ES-I3 (cell line): ENCODE data around the gene PRG2.

Source experiments
- H3K36me3 ChIP-seq: 2 replicates; pipeline ENCODE4 v1.6.1; 2013; ENCODE audit warnings: mild to moderate bottlenecking, low read length, control low read depth, moderate library complexity; ENCODE audit not compliant: insufficient read depth
- H3K4me1 ChIP-seq: 2 replicates; pipeline ENCODE4 v1.6.1; 2013; ENCODE audit warnings: mild to moderate bottlenecking, control low read depth, low read length; ENCODE audit not compliant: insufficient read depth
- H3K9ac ChIP-seq: 2 replicates; pipeline ENCODE4 v1.6.1; 2013; ENCODE audit warnings: low read depth, mild to moderate bottlenecking, low read length, moderate library complexity
- H3K9me3 ChIP-seq: 2 replicates; pipeline ENCODE4 v1.6.1; 2013; ENCODE audit warnings: mild to moderate bottlenecking, low read length, moderate library complexity; ENCODE audit not compliant: control insufficient read depth, insufficient read depth

The PRG2 gene

DNA sequence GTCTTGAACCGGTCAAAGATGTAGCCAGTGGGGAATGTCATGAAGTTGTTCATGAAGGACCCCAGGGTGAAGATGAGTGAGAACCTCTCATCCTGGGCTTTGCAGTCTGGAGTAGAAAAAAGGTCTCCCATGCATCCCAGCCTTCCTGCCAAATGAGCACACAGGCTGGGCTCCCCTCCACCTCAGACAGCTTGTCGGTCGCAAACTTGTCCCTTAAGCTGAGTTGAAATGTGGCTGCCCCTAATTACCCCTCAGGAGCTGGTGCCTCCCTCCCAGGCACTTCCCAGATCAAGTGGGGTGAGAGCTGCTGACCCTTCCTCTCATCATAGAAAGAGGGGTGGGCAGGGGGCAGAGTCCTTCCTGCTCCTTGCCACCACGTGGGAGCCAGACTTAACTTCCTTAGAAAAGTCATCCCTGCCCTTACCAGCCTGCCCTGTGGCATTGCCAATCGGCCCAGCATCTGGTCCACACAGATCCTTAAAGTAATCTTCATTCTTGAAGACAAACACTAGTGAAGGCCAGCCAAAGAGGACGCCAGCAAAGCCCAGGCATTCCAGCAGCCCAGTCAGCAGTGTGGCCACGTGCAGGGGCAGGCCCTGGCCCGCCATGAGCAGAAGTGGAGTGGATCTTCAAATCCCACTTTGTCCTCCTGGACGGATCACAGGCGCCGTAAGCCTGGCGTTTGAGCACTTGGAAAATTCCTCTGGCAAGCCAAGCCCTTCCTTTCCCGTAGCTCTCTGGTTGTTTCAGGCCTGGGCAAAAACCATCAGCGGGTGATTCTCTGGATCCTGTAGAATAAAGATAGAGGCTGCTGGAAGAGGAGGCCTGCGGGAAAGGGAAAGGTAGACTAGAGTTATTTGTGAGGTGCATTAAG lies 35.4 kb upstream of the PRG2 start:
- Histone ChIP-seq H3K4me1 (peaks cover 26% of the 10 kb centered on the region), H3K36me3 (no peaks in the 10 kb centered on the region), H3K9me3 (no peaks in the 10 kb centered on the region), H3K9ac (peak overlapping the region; percentile 65; the same call in 1 of the 2 replicates)

GRCh38 chr11:57424792-57425564 lies 34.5 kb upstream of the PRG2 start:
- Histone ChIP-seq H3K4me1 (peaks cover 26% of the 10 kb centered on the region), H3K36me3 (no peaks in the 10 kb centered on the region), H3K9me3 (no peaks in the 10 kb centered on the region), H3K9ac (no peak overlapping the region)

DNA sequence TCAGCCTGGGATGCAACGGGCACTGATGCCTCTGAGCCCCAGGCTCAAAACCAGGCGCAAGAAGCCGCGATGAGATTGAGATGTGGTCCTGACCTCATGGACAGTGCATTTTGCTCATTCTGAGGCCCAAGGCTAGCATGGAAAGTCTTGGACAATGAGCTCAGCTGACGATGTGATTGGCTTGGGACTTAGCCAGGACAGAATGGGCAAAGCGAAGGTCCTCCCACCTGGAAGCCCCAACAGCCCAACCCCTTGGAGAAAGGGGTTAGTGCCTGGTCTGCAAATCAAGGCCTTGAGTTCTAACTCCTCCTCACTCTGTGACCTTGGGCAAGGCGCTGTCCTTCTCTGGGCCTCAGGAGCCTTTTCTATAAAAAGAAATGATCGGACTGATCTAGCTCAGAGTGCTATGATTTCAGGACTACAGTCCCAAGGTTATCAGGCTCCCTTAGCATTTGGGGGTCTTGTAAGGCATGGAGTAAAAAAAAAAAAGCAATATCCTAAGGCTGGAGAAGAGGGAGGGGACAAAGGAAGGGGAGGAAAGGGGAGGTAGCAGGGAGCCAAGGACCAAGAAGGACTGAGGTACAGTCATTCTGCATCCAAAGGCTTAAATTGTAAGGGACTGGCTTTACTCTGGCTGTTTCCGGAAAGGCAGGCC lies 33.8 kb upstream of the PRG2 start:
- H3K36me3 ChIP-seq: no peaks in the 10 kb centered on the region; the same call in 1 of the 2 replicates
- H3K9ac ChIP-seq: no peak overlapping the region
- H3K9me3 ChIP-seq: no peaks in the 10 kb centered on the region
- peaks cover 26% of the 10 kb centered on the region for H3K4me1 ChIP-seq

DNA sequence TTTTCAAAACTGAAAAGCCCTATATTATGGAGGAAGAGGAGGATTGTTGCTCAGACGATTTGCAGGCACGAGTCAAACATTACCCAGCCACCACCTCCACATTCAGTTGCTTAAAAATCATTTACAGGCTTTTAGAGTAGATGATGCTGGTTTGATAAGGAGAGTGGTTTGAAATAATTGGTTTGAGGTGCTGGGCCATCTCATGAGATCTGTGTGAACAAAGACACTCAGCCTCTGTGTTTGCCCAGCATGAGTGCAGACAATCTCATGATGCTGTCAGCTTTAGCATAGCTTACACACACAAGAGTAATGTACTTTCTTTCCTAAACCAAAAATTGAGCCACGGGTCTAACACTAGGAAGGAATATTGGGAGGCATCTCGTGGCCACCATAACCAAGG lies 32.2 kb upstream of the PRG2 start:
- Histone ChIP-seq H3K9ac (no peak overlapping the region), H3K9me3 (no peaks in the 10 kb centered on the region), H3K36me3 (no peaks in the 10 kb centered on the region; the same call in 1 of the 2 replicates), H3K4me1 (peaks cover 26% of the 10 kb centered on the region)

- H3K9ac ChIP-seq: no peak overlapping the region
- H3K9me3 ChIP-seq: no peaks in the 10 kb centered on the region
- no peaks in the 10 kb centered on the region; the same call in 1 of the 2 replicates for H3K36me3 ChIP-seq
- H3K4me1 ChIP-seq: peaks cover 23% of the 10 kb centered on the region
Observed at GRCh38 chr11:57421805-57422204, 31.4 kb upstream of the PRG2 start.

DNA sequence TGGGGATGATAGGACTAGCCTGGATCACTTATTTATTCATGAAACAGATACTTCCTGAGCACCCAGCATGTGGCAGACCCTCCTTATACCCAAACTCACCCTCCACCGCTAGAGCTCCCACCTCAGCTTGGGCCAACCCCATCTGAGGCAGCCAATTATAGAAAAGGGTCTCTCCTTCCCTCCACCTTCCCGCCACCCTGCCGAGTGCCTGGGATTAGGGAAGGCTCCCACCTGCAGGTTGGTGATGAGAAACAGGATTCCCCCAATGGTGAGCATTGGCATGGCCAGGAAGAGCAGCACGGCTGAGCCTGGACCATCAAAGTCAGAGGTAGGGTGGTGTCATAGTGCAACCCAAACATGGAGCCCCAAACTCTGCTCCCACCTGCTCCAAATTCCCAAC lies 30.6 kb upstream of the PRG2 start:
- Histone ChIP-seq H3K36me3 (no peaks in the 10 kb centered on the region; the same call in 1 of the 2 replicates), H3K9ac (no peak overlapping the region), H3K9me3 (no peaks in the 10 kb centered on the region), H3K4me1 (peaks cover 18% of the 10 kb centered on the region)

DNA sequence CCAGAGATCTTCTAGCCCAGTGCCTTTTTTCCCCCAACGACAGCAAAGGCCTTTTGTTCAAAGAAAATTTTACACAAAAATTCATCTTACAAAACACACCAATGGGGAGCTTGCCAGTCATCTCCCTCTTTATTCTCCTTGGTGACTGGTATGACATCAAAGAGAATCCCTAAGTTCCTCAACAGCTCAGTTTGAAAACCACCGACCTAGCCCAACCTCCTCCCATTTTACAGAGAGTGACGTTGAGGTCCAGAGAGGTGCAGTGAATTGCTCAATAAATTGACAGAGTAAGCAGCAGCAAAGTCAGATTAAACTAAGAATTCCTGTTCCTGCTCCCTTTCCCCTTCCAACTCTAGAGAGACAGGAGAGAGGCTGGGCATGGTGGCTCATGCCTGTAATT lies 28.7 kb upstream of the PRG2 start:
- Histone ChIP-seq H3K9me3 (no peaks in the 10 kb centered on the region), H3K9ac (no peak overlapping the region), H3K4me1 (peaks cover 2% of the 10 kb centered on the region), H3K36me3 (peaks cover 3% of the 10 kb centered on the region)

DNA sequence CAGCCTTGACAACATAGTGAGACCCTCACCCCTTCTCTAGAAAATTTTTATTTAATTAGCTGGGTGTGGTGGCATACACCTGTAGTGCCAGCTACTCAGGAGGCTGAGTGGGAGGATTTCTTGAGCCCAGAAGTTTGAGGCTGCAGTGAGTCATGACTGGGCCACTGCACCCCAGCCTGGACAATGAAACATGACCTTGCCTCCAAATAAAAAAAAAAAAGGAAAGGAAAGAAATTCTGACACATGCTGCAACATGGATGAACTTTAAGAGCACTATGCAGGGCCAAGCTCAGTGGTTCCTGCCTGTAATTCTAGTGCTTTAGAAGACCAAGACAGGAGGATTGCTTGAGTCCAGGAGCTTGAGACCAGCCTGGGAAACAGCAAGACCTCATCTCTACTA lies 27.7 kb upstream of the PRG2 start:
- Histone ChIP-seq H3K4me1 (no peaks in the 10 kb centered on the region), H3K36me3 (peaks cover 3% of the 10 kb centered on the region), H3K9ac (no peak overlapping the region), H3K9me3 (no peaks in the 10 kb centered on the region)

DNA sequence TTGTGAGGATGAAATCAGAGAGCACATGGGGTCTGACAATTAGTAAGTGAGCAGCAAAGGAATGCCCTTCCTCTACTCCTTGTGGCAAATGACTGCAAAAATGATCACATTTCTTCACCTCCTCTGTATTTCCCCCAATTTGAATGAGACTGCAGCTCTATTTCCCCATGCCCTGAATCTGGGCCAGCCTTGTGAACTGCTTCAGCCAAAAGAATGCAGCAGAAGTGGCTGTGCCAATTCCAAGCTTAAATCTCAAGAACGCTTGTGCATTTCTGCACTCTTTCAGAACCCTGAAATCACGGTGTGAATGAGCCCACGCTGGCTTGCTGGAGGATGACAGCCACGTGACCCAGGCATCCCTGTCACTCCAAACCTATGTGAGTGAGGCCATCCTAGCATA lies 26.6 kb upstream of the PRG2 start:
- no peaks in the 10 kb centered on the region for H3K9me3 ChIP-seq
- H3K9ac ChIP-seq: no peak overlapping the region
- H3K4me1 ChIP-seq: no peaks in the 10 kb centered on the region
- peaks cover 3% of the 10 kb centered on the region for H3K36me3 ChIP-seq

DNA sequence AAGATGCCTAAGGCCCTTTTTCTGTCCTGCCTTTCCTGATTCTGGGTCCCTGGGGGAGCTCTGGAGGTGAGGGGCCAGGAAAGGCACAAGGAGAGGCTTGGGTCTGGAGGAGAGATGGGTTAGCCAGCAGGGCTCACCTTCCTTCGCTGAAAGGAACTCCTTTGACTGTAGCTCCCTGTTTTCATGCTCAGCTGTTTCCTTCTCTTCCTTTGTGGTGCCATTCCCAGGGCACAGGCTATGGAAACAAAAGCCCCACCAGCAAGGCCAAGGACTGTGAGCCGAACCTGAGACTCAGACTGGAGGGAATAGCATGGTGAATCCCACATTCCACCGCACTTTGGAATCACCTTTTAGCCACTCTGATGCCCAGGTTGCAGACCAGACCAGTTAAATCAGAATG lies 26.0 kb upstream of the PRG2 start:
- Histone ChIP-seq H3K4me1 (no peaks in the 10 kb centered on the region), H3K9me3 (no peaks in the 10 kb centered on the region), H3K9ac (no peak overlapping the region), H3K36me3 (peaks cover 3% of the 10 kb centered on the region)

GRCh38 chr11:57414612-57415212 lies 24.3 kb upstream of the PRG2 start:
- peaks cover 5% of the 10 kb centered on the region for H3K36me3 ChIP-seq
- H3K9ac ChIP-seq: no peak overlapping the region
- H3K9me3 ChIP-seq: no peaks in the 10 kb centered on the region
- no peaks in the 10 kb centered on the region for H3K4me1 ChIP-seq

- H3K9me3 ChIP-seq: no peaks in the 10 kb centered on the region
- H3K36me3 ChIP-seq: peaks cover 5% of the 10 kb centered on the region
- H3K9ac ChIP-seq: no peak overlapping the region
- no peaks in the 10 kb centered on the region for H3K4me1 ChIP-seq
Observed at GRCh38 chr11:57413681-57414080, 23.2 kb upstream of the PRG2 start.

DNA sequence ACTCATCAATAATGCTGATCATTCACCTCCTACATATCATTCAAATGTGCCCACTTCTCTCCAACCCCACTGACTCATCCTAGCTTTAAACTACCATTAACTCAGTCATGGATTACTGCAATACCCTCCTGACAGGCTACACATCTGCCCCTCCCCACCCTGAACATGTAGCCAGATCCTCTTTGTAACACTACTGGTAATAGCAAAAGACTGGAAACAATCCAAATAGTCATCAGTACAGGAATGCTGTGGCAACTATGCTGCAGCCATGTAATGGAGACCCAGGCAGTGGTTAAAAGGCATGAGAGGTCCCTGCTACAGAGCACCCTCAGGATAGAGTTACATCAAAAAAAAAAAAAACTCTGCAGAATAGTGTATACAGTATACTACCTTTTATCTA lies 19.8 kb upstream of the PRG2 start:
- Histone ChIP-seq H3K36me3 (peaks cover 5% of the 10 kb centered on the region), H3K4me1 (no peaks in the 10 kb centered on the region), H3K9me3 (no peaks in the 10 kb centered on the region), H3K9ac (no peak overlapping the region)
